Measurements from ENCODE around the gene PAX8. TPM values are rescaled to one million over a fixed set of nuclear protein-coding genes. Genes with fewer than 3 reads are reported as not detected.

Gene PAX8
- total RNA-seq, 1 donor from 2014 or later = 19.6 TPM

- no peak for DNase-seq (ENCODE audit: low read depth)
Observed at GRCh38 chr2:113186433-113186796, 92.3 kb downstream of the PAX8 start.

DNA sequence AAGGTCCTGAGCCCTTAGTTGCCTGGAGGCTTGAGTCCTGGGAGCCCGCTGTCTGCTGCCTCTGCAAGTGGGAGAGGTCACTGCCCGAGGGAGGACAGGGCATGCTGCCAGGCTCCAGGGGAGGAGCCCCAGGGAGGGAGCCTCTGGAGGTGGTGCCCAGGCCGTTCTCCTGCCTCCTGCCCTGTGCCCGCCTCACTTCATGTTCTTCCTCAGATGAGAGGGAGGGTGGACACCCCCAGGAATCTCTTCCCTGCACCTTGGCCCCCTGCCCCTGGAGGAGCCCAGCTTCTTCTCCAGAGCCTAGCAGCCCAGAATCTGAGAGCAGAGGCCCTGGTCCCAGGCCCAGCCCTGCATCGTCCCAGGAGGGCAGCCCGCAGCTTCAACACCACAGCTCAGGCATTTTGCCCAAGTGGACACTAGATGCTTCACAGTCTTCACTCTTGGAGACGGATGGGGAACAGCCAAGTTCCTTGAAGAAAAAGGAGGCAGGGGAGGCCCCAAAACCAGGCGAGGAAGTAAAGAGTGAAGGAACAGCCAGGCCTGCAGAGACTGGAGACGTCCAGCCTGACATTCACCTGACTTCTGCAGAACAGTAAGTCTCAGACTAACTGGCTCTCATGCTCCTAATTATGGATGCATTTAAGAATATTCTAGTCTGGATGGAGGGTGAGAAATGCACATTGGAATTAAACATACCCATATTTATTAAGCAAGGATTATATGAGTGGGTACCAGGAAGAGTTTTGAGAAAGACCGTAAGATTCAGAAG is 92.9 kb downstream of the PAX8 start:
- no peak for DNase-seq (ENCODE audit: low read depth)

- DNase-seq (ENCODE audit: low read depth) = no peak
Observed at GRCh38 chr2:113184531-113185230, 94.0 kb downstream of the PAX8 start.

DNA sequence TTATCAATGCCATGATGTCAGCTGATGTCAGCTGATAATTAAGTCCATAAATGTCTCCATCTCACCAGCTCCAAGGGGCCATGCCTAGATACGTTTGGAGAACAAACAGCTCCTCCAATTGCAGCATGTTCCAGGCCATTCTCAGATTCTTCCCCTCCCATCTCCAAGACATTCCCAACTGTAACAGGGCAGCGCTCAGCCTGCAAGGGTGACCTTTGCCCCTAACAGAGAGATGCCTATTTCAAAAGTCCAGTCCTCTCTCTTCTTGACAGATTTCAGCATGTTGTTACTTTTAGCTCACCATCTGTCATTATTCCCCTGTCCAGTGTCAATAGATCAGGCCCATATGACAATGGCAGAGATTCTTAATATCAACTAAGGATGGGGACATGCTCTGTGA is 95.0 kb downstream of the PAX8 start:
- no peak for DNase-seq (ENCODE audit: low read depth)

- DNase-seq (ENCODE audit: low read depth) = no peak
Observed at GRCh38 chr2:113183264-113183663, 95.5 kb downstream of the PAX8 start.

GRCh38 chr2:113182471-113183260 is 96.1 kb downstream of the PAX8 start:
- no peak for DNase-seq (ENCODE audit: low read depth)

DNA sequence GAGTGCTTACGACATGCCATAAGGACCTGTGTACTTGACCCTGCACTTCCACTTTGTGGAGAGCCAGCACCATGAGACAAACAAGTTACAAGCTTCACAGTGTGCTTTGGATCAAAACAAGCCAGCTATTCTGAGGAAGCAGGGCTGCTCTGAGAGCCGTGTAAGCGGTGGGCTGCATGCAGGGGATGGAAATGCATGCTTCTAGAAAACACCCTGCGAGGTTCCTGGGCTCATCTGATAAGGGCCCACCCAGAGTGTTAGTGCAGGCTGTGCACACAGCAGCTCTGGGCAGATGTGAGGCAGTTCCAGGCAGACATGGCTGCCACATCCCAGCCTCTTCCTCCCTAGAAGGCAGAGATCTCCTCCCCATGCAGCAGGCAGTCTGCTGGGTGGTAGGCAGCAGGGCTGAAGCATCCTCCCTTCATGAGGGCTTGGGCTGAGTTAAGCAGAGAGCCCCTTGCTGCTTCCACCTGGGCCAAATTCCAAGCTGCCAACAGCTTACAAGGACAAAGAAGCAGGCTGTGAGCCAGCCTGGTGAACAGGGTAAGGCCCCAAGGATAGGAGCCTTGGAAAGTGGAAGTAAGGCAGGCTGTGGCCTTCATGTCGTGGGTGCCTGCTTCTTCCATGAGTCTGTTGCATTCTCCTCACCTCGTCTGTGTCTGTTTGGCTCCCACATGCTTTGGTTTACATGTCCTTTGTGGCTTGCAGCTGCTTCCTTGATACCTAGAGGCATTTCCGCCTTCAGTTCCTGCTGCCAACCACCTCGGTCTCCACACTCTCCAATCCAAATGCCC is 97.3 kb downstream of the PAX8 start:
- DNase-seq (ENCODE audit: low read depth) = no peak

GRCh38 chr2:113180131-113180946 is 98.4 kb downstream of the PAX8 start:
- no peak for DNase-seq (ENCODE audit: low read depth)

- DNase-seq (ENCODE audit: low read depth) = no peak
Observed at GRCh38 chr2:113179446-113180045, 99.2 kb downstream of the PAX8 start.

- DNase-seq (ENCODE audit: low read depth) = no peak
Observed at GRCh38 chr2:113178891-113179290, 99.8 kb downstream of the PAX8 start.

DNA sequence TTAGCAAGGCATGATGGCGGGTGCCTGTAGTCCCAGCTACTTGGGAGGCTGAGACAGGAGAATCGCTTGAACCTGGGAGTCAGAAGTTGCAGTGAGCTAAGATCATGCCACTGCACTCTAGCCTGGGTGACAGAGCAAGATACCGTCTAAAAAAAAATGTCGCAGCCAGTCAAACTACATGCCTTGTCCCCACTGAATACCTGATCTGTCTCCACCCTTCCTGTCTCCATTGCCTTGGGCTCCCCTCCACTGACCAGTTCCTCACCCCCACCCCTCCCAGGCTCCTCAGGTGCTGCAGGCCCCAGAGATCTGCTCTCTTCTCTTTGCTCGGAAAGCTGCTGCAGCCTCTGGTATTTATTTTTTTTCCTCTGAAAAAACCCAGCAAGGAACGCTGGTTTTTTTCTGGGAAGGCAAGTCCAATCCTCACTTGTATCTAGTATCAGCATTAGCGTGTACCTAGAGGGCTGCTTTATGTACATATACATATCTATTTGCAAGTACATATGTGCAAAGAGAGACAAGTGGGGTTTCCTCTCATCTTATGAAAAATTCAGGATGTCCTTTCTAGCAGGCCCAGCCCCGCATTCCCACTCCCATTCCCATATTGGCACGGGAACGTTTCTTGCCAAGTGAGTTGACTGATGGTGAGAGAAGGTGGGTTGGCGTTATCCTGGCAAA is 100.5 kb downstream of the PAX8 start:
- no peak for DNase-seq (ENCODE audit: low read depth)

GRCh38 chr2:113176696-113177355 is 101.9 kb downstream of the PAX8 start:
- no peak for DNase-seq (ENCODE audit: low read depth)

DNA sequence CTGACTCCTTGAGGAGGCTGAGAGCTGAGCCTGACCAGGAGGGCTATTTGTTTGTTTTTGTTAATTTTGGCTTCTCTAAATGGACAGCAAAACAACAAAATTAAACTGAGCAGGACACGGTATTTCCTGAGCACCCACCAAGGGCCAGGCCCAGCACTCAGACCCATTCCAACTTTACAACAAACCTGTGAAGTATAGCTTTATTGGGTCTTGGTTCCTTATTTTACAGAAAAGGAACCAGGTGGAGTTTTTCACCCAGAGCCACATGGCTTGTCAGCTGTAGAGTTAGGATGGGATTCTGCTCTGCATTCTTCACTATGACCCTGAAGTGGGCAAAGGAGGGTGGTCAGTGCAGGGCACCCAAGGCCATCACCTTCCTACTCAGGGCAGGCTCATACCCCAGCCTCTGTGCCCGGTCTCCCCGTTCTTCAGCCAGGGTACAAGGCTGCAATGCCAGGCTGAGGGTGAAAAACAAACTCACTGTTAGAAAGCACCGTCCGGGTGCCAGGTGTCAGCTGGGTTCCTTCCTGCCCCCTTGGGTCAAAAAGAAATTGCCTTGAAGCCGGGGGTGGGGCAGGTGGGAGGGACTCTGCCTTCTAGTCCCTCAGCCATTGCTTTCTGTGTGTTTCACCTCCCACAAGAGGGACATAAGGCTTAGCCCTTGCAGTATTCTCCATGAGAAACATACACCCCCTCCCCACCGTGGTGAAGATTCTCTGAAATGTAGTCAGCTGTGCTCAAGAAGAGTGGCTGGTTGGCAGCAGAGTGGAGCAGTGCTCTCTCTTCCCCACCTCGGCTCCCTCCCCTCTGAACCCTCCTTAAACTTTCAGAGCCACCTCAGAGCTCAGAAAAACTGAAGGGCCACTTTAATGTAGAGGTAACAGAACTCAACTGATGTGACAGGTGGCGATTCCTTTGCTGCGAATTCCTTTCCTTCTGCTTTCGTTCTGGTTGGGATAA is 102.7 kb downstream of the PAX8 start:
- no peak for DNase-seq (ENCODE audit: low read depth)

GRCh38 chr2:113175042-113175628 is 103.6 kb downstream of the PAX8 start:
- DNase-seq (ENCODE audit: low read depth) = no peak

DNA sequence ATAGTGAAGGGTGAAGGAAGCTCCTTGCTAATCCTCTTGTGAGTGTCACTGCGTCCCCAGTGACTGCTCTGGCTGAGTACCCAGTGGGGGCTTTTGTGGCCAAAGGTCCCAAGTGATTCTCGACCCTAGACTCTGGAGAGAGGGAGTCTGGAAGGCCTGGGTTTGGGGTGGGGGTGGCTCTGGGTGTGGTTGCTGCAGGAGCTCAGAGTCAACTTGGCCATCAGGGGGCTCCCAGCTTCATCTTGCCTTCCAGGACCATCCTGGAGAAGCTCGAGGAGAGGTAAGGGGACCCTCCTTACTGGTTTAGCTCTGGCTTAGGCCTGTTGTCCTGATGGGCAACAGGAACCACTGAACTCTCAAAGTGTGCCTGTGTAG is 104.4 kb downstream of the PAX8 start:
- DNase-seq (ENCODE audit: low read depth) = no peak

- no peak for DNase-seq (ENCODE audit: low read depth)
Observed at GRCh38 chr2:113173542-113174375, 105.0 kb downstream of the PAX8 start, which contains the start of gene PSD4. Gene PSD4 (plus strand): TSS chr2:113173971. CDS start chr2:113182457, 8,486 bp downstream.
